Upper lobe of left lung (tissue), 4 donors: ENCODE data around the gene CUL2.

Experiments used
- CTCF ChIP-seq, 6 experiments: fragments of 450-650 bp in 4 of 6; fragments of 200-600 bp in 2 of 6; sonication (generic) in 2 of 6; IDR thresholded peaks; one replicate each; pipeline ENCODE4 v1.5.1; 2016 to 2019; ENCODE audit warnings: antibody characterized with exemption in 6 of 6
- EP300 ChIP-seq, 4 donors: sonication (generic); formaldehyde crosslinking; IDR thresholded peaks; one replicate each; pipeline ENCODE4 v1.5.1; 2017; ENCODE audit warnings: antibody characterized with exemption in 4 of 4, control low read depth in 2 of 4
- POLR2A ChIP-seq, 4 donors: fragments of 450-650 bp; IDR thresholded peaks; one replicate each; pipeline ENCODE4 v1.5.1; 2016 to 2017; ENCODE audit warnings: antibody characterized with exemption in 4 of 4, mild to moderate bottlenecking in 2 of 4
- POLR2AphosphoS5 ChIP-seq, 2 donors: sonication (generic); formaldehyde crosslinking; IDR thresholded peaks; one replicate each; pipeline ENCODE4 v1.5.1; 2017; ENCODE audit warnings: antibody characterized with exemption in 2 of 2

GRCh38 chr10:35063837-35064454 lies 26.2 kb downstream of the CUL2 start:
- no peak for TF ChIP-seq EP300 (IDR thresholded peaks at IDR 0.05)
- TF ChIP-seq CTCF (IDR thresholded peaks at IDR 0.05): no peak
- no peak for TF ChIP-seq POLR2A (IDR thresholded peaks at IDR 0.05)
- no peak for TF ChIP-seq POLR2AphosphoS5 (IDR thresholded peaks at IDR 0.05)
